Hepatocyte (in vitro differentiated cells): Measurements from ENCODE around the gene BCAS4.

Experiments
- EZH2 ChIP-seq: fragments of 200-600 bp; sonication (generic); IDR thresholded peaks from 2 replicates; pipeline ENCODE4 v1.6.1; 2016; ENCODE audit warnings: antibody characterized with exemption, mild to moderate bottlenecking, borderline replicate concordance
- EZH2phosphoT487 ChIP-seq: fragments of 200-600 bp; sonication (generic); IDR thresholded peaks from one replicate; pipeline ENCODE4 v1.6.1; 2018; ENCODE audit warnings: antibody characterized with exemption, mild to moderate bottlenecking, low read depth, moderate library complexity; ENCODE audit not compliant: unreplicated experiment, severe bottlenecking
- TF ChIP-seq, protein P1 (sequence below): fragments of 200-600 bp; sonication (generic); IDR thresholded peaks from 2 replicates; pipeline ENCODE4 v1.5.1; 2016; ENCODE audit warnings: antibody characterized with exemption, mild to moderate bottlenecking; ENCODE audit not compliant: poor library complexity

- TF ChIP-seq, protein P1, sequence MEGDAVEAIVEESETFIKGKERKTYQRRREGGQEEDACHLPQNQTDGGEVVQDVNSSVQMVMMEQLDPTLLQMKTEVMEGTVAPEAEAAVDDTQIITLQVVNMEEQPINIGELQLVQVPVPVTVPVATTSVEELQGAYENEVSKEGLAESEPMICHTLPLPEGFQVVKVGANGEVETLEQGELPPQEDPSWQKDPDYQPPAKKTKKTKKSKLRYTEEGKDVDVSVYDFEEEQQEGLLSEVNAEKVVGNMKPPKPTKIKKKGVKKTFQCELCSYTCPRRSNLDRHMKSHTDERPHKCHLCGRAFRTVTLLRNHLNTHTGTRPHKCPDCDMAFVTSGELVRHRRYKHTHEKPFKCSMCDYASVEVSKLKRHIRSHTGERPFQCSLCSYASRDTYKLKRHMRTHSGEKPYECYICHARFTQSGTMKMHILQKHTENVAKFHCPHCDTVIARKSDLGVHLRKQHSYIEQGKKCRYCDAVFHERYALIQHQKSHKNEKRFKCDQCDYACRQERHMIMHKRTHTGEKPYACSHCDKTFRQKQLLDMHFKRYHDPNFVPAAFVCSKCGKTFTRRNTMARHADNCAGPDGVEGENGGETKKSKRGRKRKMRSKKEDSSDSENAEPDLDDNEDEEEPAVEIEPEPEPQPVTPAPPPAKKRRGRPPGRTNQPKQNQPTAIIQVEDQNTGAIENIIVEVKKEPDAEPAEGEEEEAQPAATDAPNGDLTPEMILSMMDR = no peak
- TF ChIP-seq EZH2phosphoT487 = no peak
- TF ChIP-seq EZH2 = no peak
These were observed 103.6 kb downstream of the BCAS4 start for GRCh38 chr20:50898475-50898874.
